T follicular helper cell (primary cell): Measurements from ENCODE around the gene MUC13.

Experiments used
- DNase-seq: peaks from one replicate; pipeline ENCODE4 v3.0.0-alpha.2; 2020; ENCODE audit warnings: low read depth

MUC13 gene

DNA sequence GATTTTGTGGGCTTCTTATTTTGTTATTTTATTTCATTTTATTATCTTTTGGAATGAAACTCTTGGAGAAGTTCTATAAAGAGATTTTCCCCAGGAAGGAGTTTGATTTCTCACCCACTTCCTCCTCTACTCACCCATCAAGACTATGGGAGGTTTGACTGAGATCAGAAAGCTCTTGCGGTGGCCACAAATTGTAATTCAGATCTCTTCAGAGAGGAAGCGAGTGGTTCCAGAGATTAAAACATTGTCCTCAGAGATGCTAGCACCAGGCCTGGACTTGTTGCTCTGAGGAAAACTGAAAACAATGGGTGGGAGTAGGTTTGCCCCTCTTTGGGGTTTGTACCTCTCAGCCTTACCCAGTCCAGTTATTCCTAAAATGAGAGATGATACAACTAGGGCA, 8.1 kb upstream of the MUC13 start:
- no peak for DNase-seq

DNA sequence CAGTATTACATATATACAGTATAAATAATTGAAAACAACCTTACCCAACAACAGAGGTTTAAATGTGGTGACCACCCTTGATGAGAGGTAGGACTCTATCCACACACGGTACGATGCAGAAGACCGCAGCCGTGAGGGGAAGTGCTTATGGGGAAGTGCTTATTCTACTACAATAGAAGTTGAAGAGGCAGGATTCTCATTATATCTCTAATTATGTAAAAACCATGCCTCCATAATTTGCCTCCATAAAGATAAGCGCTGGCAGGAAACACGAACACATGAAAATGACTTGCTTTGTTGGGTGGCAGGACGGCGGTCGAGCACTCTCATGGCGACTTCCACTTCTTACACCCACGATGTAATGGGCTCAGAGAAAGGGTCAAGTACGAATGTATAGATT, 7.2 kb upstream of the MUC13 start:
- DNase-seq = no peak

DNA sequence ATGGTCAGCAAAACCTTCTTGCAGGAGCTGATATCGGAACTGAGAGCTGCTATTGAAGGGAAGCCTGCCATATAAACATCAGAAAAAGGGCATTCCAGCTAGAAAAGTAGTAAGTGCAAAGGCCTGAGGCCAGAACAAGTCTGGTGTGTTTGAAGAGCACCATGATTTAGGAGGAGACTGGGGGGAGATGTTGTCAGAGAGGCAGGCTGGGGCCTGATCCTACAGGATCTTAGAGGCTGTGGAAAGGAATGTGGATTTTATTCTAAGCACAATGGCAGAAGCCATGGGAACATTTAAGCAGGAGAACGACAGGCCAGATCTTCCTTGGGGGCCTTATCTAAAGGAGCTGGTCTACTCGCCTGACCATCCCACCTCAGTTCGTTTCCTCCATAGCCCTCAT, 5.1 kb upstream of the MUC13 start:
- no peak for DNase-seq

DNA sequence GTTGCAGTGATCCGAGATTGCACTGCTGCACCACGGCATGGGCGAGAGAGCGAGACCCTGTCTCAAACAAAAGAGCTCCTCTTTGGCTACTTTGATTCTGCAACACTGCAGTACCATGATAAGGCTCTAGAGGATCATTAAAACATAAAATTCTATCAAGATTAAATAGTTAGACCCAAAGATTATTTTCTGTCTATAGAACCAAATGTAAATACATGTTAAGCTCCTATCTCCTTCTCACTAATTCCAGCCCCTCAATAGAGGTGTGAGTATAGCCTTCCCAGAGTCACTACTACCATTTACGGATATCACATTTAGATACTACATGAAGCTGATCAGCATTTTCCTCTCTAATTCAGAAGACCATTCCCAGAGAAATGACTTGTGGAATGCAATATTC, 4.3 kb upstream of the MUC13 start:
- DNase-seq = no peak

DNA sequence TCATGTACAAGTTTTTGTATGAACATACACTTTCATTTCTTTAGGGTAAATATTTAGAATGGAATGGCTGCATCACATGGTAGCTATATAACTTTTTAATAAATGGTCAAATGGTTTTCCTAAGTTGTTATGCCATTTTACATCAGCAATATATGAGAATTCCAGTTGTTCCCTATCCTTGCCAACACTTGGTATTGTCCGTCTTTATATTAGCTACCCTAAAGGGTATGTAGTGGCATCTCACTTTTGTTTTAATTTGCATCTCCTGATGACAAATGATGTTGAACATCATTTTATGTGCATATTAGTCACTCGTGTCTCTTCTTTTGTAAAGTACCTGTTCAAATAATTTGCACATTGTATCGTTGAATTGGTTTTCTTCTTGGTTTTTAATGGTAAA, 2.5 kb upstream of the MUC13 start:
- no peak for DNase-seq

DNA sequence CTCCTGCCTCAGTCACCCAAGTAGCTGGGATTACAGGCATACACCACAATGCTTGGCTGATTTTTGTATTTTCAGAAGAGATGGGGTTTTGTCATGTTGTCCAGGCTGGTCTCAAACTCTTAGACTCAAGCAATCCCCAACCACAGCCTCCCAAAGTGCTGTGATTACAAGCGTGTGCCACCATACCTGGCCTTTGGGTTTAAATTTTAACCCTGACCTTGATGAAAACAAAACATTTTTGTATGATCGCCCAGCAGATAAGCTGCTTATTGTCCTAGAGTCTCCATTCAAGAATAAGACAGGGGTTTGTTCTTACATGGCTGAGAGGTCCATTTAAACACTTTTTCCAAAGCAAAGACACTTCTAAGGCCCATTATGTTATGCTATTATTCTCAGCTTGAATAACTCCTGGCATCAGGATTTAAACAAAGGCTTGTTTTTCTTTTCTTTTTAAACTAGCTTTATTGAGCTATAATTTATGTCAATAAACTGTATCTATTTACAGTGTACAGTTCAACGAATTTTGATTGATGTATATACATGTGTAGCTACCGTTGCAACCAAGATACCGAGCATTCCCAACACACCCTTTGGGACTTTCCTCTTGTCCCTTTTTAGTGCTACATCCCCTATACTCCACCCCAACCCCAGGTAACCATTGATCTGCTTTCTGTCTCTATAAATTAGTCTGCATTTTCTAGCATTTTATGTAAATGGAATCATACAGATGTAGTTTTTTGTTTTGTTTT, 1.4 kb upstream of the MUC13 start:
- no peak for DNase-seq

DNA sequence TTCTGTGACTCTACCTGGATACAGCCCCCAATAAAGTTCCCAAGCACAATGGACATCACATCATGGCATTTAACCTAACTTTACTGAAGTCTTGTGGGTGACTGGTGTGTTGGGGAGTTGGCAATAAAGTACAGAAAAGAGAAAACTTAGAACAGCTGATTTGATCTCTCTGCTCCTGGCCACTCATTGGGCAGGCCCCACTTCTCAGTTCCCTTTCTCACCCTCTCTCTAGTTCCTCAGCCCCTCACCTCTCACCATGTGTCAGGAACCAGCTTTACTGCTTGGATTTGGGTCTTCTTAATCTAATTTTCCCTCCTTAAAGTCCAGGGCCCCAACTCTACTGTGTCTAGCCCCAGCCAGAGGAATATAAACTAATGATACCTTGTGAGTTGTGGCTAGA, 713 bp upstream of the MUC13 start:
- DNase-seq = no peak

DNA sequence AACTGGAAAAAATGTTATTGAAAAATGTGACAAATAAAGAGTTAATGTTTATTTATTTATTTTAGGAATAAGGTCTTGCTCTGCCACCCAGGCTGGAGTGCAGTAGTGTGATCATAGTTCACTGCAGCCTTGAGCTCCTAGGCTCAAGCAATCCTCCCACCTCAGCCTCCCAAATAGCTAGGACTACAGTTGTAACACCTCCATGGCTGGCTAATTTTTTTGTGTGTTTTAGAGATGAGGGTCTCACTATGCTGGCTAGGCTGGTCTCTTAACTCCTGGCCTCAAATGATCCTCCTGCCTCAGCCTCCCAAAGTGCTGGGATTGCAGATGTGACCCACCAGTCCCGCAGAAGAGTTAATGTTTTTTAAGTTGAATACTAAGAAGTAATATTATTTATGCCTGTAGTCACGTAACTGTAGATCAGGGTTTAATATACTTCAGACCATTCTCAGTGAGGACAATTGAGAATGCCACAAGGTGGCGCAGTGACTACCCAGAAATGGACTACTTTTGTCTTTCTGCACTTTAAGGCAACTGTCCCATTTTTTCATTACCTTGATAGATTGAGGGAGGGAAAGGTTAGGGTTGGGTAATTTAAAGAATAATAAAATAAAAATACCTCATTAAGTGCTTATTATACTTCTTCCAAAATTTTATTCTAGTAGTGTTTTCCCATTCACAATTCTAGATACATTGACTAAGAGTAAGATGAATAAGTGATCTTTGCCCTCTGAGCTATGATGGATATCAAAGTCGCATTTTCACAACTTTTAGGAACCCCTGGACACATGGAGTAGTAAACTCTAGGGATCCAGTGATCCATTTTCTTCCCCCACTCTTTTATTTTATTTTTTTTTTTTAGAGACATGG, 6.0 kb downstream of the MUC13 start:
- peak; percentile 28 for DNase-seq

DNA sequence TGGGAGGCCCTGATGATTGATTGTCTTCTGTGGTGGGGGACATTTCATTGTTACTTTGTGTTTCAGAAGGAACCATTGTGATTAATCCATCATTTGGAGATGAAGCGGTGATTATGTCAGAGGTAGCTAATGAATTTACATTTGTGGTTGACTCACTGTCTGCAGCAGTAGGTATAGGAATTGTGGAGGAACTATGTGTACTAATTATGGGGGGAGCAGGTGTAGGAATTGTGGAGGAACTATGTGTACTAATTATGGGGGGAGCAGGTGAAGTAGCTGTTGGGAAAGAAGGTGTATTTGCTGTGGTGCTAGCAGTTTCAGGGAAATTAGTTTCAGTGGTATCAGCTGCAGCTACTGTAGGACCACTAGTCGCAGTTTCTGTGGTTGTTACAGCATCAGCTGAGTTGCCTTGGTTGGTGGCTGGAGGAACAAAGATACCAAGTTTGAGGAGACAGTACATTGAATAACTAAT, 6.9 kb downstream of the MUC13 start:
- no peak for DNase-seq

DNA sequence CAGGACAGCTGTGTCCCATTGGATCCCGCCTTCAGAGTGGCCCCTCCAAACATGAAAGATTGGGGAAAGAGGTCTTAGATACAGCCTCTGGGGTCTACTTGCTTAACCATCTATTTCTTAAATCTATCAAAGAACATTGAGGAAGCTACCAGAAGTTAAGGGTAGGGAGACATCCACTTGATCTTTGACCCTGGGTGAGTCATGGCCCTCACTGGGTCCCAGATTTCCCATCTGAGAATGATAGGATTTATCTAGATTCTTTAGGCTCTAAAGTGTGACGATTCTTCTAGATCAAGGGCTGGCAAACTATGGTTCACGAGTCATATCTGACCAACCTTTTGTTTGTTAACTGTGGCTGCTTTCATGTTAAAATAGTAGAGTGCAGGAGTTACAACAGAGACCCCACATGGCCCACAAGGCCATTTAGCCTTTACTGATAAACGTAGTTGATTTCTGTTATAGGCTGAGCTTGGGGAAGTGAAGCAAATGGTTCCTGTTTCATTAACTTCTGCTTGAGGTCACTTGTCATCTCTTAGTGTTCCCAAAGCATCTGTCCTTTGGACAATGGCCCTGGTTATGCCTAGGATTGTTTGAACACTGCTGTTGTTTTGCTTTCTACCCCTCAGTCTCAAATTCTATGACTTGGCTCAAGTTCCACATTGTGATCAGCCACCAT, 8.0 kb downstream of the MUC13 start:
- DNase-seq = no peak

DNA sequence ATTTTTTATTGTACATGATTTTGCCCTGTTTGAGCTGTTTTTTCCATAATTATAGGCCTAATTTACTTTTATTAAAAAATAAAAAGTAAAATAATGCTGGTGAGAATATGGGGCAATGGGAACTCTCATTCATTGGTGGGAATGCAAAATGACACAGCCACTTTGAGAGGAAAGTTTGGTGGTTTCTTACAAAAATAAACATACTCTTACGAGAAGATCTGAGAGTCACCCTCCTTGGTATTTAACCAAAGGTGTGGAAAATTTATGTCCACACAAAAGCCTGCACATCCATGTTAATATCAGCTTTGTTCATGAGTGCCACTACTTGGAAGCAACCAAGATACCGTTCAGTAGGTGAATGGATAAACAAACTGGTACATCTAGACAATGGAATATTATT, 9.8 kb downstream of the MUC13 start:
- no peak for DNase-seq

DNA sequence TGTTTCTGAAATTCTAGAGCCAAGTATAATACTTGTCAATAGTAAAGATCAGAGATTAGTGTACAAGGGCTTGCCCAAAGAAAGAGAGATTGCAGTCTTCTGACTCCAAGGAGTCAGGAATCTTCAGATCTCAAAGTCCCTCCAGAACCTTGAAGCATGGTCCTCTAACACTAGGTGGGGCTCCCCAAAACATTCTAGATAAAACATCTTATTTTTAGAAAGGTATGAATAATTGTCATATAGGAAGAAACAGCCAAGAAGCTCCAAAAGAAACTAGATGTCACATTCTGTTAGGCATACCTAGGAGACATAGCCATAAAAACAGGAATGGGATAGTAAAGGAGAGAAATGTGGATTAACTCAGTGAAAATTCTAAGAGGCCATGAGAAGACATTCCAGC, 10.7 kb downstream of the MUC13 start:
- DNase-seq = no peak

DNA sequence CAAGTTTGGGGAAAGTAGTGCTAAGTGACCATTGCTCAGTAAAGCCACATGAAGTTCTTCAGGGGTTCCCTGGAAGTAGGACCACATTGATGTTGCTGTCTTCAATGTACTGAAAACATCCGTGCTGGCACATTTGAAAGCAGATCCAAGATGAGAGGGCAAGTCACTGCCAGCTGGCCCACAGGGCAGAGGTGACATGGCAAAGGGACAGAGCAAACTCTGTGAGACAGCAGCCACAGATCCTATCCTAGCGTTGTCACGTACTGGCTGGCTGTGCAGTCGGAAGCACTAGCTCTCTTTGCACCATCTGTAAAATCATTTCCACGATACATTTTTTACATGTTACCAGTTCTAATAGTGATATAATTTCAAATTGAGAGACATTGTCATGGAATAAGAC, 13.8 kb downstream of the MUC13 start:
- no peak for DNase-seq

DNA sequence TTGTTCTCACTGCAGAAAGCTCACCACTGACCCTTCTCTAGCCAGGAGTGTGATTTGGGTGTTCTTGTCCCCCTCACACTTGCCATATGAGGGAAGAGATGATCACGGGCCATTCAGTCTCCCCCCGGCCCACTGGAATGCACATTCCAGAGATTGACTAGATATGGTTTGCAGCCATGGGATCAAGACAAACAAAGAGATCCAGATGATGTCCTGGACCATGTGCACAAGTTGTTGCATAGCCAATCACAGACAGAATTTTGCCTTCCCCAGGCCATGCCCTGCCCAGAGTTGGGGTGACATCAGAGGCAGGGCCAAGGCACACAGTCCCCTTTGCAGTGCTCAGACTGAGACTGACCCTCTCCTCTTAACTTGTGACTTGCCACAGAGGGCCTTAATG, 14.8 kb downstream of the MUC13 start:
- DNase-seq = no peak

DNA sequence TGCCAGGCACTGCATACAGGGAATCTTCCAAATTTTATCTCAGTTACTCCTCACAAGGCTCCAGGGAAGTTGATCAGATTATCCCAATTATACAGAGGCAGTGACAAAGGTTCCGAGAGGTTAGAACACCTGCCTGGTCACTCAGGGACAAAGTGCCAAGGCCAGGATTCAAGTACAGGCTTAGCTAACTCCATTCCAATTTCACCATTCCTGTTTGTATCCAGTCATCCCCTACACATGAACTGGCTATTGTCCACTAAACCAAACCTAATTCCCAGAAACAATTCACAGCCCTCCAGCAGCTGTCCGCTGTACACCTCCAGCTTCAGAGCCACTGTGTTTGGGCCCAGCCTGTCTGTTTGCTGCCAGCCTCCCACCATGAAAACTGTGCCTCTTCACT, 16.0 kb downstream of the MUC13 start:
- no peak for DNase-seq

DNA sequence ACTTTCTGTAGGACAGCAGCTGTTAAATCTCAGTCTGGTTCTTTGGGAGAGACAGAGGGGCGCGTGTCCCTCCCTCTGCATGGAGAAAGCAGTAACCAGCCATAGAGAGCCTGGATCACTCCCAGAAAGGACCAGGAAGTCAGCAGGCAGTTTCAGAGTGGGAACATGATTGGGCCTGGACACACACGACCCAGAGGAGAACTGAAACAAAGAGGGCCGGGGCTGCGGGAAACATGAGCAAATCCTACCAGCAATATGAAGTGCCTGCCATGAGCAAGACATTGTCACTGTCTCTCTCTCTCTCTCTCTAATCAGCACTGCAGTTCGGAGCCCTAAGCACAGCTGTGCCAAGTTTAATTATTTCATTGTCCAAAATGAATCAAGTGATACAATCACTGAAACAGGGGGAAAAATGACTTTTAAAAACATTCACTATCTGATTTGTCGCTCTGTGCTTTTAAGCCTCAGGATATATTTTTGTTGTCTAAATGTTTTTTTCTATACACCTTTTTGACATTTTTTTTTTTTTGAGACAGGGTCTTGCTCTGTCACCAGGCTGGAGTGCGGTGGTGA, 17.6 kb downstream of the MUC13 start:
- DNase-seq = no peak

DNA sequence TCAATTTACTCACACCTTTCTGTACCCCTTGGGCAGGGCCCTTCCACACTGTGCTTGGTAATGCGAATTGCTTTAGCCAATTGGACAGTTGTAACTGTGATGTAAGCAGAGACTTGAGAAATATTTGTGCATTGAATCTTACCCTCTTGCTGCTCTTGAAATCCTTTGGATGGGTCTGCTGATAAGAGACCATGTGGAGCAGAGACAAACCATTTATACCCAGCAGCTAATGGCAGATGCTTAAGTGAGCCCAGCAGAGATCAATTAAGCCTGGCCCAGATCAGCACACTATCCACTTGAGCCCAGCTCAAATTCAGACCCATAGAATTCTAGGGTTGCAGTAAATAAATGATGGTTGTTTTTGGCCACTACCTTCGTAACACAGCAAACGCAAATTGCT, 19.3 kb downstream of the MUC13 start:
- no peak for DNase-seq

DNA sequence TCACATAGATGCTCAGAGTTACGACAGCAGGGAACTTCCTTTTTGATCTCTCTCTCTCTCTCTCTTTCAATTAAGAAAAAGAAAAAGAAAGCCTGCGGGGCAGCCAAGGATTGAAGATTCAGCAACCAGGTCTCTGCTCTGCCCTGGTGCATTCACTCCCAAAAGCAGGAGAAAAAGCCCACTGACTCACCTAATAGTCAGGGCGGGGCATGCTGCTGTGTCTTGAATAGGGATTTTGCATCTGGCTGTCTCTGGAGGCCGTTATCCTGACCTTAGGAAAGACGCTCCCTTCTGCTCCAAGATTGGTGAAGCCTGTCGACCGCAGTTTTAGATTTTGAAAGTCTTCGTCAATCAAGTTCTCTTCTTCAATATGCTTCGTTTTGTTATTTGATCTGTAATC, 26.6 kb downstream of the MUC13 start:
- DNase-seq = no peak

DNA sequence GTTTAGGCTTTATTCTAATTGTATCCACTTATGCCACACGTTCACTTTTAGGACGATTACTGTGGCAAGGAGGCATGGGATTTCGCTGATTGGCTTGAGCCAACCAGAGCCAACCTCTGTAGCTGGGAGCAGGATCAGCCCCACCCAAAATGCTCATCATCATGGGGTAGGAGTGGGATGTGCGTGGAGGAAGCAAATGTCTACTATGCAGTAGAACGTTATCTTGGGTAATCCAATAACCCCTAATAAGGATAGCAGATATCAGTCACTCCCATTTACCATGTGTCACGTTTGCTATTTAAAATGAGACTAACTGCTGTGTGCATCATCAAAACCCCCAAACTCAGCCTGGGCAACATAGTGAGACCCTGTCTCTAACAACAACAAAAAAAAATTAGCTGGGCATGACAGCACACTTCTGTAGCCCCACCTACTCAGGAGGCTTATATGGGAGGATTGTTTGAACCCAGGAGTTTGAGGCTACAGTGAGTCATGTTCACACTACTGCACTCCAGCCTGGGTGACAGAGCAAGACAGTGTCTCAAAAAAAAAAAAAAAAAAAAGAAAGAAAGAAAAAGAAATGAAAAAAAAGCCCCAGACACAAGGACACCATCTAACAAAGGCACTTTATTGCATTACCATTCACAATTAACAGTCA, 29.6 kb downstream of the MUC13 start:
- DNase-seq = no peak

DNA sequence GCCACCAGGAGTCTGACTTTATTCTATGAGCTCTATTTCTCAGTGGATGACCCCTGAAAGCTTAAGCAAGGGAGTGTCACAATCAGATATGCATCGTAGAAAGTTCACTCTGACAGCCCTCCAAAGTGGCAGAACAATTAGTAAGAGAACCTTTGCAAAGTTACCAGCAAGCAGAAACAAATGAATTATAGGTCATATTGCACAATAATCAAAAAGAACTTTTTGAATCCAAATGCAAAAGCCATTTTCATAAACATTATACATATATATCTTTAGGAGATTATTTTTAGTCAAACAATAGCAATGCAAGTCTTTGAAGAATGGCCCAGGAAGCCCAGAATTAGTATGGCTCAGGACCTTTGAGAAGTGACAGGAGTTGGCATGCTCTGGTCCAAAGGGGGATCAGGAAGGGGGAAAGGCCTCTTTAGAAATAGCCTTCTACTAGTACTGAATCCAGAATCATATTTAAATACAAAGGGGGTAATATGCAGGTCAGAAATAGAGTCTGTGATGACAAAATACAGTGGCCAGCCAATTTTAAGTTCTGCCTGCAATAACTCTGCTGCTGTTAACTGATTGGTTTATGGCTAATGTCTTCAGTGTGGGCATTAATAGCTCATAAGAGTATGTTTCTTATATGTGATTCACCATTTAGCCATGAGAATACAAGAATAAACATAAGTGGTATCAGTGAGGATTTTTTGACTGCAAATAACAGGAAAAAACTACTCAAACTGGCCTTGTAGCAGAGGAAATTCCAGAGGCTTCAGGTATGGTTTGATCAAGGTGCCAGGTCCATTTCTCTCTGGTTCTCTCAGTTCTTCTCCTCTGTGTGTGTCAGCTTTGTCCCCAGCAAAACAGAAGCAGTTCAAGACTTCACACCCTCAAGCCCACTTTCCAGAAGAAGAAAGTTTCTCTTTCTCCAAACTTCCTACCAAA, 30.4 kb downstream of the MUC13 start:
- no peak for DNase-seq
